ENCODE results near the gene MPP3.

- no peak for TF ChIP-seq RAD21 (IDR thresholded peaks at IDR 0.05; ENCODE audit: low read length)
- TF ChIP-seq CEBPB (IDR thresholded peaks at IDR 0.05; ENCODE audit: low read depth, low read length) = no peak
- TF ChIP-seq, protein P1, sequence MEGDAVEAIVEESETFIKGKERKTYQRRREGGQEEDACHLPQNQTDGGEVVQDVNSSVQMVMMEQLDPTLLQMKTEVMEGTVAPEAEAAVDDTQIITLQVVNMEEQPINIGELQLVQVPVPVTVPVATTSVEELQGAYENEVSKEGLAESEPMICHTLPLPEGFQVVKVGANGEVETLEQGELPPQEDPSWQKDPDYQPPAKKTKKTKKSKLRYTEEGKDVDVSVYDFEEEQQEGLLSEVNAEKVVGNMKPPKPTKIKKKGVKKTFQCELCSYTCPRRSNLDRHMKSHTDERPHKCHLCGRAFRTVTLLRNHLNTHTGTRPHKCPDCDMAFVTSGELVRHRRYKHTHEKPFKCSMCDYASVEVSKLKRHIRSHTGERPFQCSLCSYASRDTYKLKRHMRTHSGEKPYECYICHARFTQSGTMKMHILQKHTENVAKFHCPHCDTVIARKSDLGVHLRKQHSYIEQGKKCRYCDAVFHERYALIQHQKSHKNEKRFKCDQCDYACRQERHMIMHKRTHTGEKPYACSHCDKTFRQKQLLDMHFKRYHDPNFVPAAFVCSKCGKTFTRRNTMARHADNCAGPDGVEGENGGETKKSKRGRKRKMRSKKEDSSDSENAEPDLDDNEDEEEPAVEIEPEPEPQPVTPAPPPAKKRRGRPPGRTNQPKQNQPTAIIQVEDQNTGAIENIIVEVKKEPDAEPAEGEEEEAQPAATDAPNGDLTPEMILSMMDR (conservative IDR thresholded peaks at IDR 0.05; ENCODE audit: low read depth, low read length) = no peak
Measured at GRCh38 chr17:43816336-43817320, 16.3 kb downstream of the MPP3 start.
